ENCODE results near the gene ZNF777.
"Not testable (repeated sequence)": the region's sequence is repeated elsewhere in the genome, so short reads cannot be mapped to it uniquely, and the experiment has no call there.

Gene ZNF777

GRCh38 chr7:149404825-149405224 lies 56.0 kb downstream of the ZNF777 start:
- DNase-seq: no peak

GRCh38 chr7:149404396-149404795 lies 56.5 kb downstream of the ZNF777 start:
- no peak for DNase-seq

GRCh38 chr7:149398195-149398820 lies 62.6 kb downstream of the ZNF777 start:
- DNase-seq: no peak

DNA sequence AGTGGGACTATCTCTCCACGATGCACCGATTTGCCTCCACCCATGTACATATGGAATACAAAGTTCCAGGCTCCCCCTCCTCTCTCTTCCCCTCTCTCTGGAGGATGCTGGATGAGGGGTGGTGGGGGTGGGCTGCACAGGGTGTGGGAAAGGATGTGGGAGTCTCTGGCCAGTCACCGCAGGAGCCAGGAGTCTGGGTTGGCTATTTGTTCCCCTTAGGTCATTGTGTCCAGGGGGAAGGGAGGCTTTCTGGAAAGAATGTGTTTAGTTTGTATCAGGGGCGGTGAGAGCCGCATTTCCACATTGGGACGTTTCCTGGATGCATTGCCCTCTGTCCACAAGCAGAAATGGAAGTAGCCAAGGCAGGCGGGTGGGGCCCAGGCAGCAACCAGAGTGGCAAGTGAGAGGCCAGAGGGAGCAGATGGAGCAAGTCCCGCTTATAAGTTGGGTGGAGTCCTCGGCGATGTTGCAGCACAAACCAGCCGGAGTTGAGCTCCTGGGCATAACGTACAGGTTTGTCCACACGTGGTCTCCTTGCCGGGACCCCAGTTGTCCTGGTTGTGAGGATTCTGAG lies 63.3 kb downstream of the ZNF777 start:
- DNase-seq: no peak

DNA sequence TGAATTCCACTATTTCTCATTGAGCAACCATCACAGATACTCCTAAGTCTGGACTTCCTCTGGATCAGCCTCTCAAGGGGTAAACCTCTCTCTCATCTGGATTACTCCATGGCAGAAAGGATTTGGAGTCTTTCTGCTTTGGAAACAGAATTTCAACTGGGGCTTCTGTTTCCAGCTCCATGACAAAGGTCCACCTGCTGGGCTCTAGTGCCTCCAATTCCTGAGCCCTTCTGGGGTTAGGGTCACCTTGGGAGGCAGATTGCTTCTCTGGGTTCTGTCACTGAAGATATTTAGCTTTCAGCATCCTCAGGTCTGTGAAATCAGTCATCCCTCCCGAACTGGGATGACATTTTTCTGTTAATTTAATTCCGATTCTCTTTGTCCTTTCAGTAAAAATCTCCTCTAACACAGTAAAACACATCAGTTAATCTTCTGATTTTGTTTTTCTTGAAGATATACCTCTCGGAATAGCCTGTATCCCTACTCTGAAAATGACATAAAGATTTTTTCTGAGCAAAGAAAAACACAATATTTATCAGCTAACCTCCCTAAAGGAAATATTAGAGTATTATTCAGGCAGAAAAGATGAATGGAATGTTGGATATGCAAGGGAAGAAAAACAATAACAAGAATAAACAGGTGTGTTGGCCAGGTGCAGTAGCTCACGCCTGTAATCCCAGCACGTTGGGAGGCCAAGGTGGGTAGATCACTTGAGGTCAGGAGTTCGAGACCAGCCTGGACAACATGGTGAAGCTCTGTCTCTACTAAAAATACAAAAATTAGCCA lies 72.1 kb downstream of the ZNF777 start:
- not testable (repeated sequence) for DNase-seq

DNA sequence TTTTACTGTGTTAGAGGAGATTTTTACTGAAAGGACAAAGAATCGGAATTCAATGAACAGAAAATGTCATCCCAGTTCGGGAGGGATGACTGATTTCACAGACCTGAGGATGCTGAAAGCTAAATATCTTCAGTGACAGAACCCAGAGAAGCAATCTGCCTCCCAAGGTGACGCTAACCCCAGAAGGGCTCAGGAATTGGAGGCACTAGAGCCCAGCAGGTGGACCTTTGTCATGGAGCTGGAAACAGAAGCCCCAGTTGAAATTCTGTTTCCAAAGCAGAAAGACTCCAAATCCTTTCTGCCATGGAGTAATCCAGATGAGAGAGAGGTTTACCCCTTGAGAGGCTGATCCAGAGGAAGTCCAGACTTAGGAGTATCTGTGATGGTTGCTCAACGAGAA lies 74.3 kb downstream of the ZNF777 start:
- not testable (repeated sequence) for DNase-seq

DNA sequence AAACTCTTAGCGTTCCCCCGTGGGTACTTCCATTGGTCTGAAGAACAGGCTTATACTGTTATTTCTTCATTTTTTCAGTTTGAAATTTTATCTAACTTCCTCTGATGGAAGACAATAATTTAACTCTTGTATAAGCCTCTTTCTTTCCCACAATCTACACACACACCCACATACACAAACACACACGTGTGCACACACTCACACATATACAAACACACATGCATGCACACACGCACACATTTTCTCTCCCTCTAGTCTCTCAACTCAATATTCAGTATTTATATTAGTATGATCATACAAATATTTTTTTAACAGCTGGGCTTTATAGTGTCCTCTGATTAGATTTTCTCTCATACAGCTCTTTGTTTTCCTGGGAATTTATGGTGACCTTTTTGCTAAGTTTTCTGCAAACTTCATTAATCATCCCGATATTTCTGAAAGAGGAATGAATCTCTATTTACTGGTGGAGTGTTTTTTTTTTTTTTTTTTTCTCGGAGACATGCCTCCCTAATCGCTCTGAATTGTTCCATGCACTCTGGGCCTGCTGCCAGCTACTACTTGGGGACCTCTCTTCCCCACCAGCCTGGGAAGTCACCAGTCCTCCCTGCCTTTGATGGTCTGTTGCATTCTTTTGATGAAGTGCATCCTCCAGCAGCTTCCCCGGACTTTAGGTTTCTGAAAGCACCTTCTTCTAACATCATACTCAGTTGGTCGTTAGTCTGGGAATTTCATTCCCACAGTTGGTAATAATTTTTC lies 75.5 kb downstream of the ZNF777 start:
- no peak for DNase-seq
